HEK293 (cell line): ENCODE data around the gene ZNF727.
"Not testable (repeated sequence)": the region's sequence is repeated elsewhere in the genome, so short reads cannot be mapped to it uniquely, and the experiment has no call there.

ENCODE experiments used
- FEZF1 ChIP-seq: fragments of 450-650 bp; formaldehyde crosslinking; IDR thresholded peaks from 2 replicates; pipeline ENCODE4 v1.5.1; 2016; ENCODE audit warnings: missing biosample characterization, missing genetic modification characterization
- KLF16 ChIP-seq: fragments of 450-650 bp; formaldehyde crosslinking; IDR thresholded peaks from 2 replicates; pipeline ENCODE4 v1.5.1; 2017; ENCODE audit warnings: missing biosample characterization, missing genetic modification characterization
- REST ChIP-seq: fragments of 450-650 bp; formaldehyde crosslinking; IDR thresholded peaks from 2 replicates; pipeline ENCODE4 v1.5.1; 2016; ENCODE audit warnings: missing biosample characterization, missing genetic modification characterization
- TCF7L2 ChIP-seq: IDR thresholded peaks from 2 replicates; pipeline ENCODE4 v1.6.1; 2011; ENCODE audit warnings: low read depth, mild to moderate bottlenecking, inconsistent platforms, low read length, moderate library complexity, borderline replicate concordance
- YY1 ChIP-seq: fragments of 450-650 bp; formaldehyde crosslinking; IDR thresholded peaks from 2 replicates; pipeline ENCODE4 v1.5.1; 2018; ENCODE audit warnings: missing biosample characterization, missing genetic modification characterization
- ZNF555 ChIP-seq: fragments of 450-650 bp; formaldehyde crosslinking; conservative IDR thresholded peaks from 2 replicates; pipeline ENCODE4 v1.5.1; 2017; ENCODE audit warnings: missing biosample characterization, mild to moderate bottlenecking, missing genetic modification characterization, inconsistent platforms
- ZNF777 ChIP-seq: fragments of 450-650 bp; formaldehyde crosslinking; IDR thresholded peaks from 2 replicates; pipeline ENCODE4 v1.5.1; 2017; ENCODE audit warnings: missing biosample characterization, missing genetic modification characterization, borderline replicate concordance
- TF ChIP-seq, protein P1 (sequence below): fragments of 450-650 bp; formaldehyde crosslinking; IDR thresholded peaks from 2 replicates; pipeline ENCODE4 v1.5.1; 2016; ENCODE audit warnings: missing biosample characterization, missing genetic modification characterization
- TF ChIP-seq, protein P2 (sequence below): fragments of 450-650 bp; formaldehyde crosslinking; optimal IDR thresholded peaks from 2 replicates; pipeline ENCODE3; 2016; ENCODE audit warnings: missing biosample characterization, mild to moderate bottlenecking, missing genetic modification characterization

DNA sequence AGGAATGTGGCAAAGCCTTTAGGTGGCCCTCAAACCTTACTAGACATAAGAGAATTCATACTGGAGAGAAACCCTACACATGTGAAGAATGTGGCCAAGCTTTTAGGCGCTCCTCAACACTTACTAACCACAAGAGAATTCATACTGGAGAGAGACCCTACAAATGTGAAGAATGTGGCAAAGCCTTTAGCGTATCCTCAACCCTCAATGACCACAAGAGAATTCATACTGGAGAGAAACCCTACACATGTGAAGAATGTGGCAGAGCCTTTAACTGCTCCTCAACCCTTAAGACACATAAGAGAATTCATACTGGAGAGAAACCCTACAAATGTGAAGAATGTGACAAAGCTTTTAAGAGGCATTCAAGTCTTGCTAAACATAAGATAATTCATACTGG, 29.7 kb upstream of the ZNF727 start:
- not testable (repeated sequence) for TF ChIP-seq REST; ZNF555 (tag by site-specific recombination); KLF16 (tag by site-specific recombination); TCF7L2; ZNF777 (tag by site-specific recombination); YY1 (tag by site-specific recombination); FEZF1 (tag by site-specific recombination)
- TF ChIP-seq, protein P1, sequence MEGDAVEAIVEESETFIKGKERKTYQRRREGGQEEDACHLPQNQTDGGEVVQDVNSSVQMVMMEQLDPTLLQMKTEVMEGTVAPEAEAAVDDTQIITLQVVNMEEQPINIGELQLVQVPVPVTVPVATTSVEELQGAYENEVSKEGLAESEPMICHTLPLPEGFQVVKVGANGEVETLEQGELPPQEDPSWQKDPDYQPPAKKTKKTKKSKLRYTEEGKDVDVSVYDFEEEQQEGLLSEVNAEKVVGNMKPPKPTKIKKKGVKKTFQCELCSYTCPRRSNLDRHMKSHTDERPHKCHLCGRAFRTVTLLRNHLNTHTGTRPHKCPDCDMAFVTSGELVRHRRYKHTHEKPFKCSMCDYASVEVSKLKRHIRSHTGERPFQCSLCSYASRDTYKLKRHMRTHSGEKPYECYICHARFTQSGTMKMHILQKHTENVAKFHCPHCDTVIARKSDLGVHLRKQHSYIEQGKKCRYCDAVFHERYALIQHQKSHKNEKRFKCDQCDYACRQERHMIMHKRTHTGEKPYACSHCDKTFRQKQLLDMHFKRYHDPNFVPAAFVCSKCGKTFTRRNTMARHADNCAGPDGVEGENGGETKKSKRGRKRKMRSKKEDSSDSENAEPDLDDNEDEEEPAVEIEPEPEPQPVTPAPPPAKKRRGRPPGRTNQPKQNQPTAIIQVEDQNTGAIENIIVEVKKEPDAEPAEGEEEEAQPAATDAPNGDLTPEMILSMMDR (tag by site-specific recombination), result not testable (repeated sequence)
- TF ChIP-seq, protein P2, sequence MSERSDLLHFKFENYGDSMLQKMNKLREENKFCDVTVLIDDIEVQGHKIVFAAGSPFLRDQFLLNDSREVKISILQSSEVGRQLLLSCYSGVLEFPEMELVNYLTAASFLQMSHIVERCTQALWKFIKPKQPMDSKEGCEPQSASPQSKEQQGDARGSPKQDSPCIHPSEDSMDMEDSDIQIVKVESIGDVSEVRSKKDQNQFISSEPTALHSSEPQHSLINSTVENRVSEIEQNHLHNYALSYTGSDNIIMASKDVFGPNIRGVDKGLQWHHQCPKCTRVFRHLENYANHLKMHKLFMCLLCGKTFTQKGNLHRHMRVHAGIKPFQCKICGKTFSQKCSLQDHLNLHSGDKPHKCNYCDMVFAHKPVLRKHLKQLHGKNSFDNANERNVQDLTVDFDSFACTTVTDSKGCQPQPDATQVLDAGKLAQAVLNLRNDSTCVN (tag by site-specific recombination), result not testable (repeated sequence)
